ENCODE data around the gene PPM1M.

DNA sequence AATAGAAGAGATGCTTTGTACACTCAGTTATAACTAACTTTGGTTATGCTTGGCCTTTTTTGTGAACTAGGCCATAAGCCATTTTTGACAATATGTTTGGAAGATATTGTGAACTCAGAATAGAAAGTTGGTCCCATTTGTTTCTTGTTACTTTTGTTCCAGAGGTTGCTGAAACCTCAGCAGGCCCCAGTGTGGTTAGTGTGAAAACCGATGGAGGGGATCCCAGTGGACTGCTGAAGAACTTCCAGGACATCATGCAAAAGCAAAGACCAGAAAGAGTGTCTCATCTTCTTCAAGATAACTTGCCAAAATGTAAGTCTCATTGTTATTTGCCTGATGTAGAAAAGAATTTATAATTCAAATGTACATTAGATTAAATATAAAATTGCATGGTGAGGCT, 41.9 kb upstream of the PPM1M start:
- TF ChIP-seq, protein P1, sequence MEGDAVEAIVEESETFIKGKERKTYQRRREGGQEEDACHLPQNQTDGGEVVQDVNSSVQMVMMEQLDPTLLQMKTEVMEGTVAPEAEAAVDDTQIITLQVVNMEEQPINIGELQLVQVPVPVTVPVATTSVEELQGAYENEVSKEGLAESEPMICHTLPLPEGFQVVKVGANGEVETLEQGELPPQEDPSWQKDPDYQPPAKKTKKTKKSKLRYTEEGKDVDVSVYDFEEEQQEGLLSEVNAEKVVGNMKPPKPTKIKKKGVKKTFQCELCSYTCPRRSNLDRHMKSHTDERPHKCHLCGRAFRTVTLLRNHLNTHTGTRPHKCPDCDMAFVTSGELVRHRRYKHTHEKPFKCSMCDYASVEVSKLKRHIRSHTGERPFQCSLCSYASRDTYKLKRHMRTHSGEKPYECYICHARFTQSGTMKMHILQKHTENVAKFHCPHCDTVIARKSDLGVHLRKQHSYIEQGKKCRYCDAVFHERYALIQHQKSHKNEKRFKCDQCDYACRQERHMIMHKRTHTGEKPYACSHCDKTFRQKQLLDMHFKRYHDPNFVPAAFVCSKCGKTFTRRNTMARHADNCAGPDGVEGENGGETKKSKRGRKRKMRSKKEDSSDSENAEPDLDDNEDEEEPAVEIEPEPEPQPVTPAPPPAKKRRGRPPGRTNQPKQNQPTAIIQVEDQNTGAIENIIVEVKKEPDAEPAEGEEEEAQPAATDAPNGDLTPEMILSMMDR (IDR thresholded peaks at IDR 0.05; ENCODE audit: poor library complexity) = no peak
- TF ChIP-seq EZH2phosphoT487 (IDR thresholded peaks at IDR 0.05; ENCODE audit: low read depth, severe bottlenecking, unreplicated experiment) (no peak), EZH2 (IDR thresholded peaks at IDR 0.05; ENCODE audit: borderline replicate concordance) (no peak)
